Measurements from ENCODE around the gene CUEDC1. TPM values are rescaled to one million over a fixed set of nuclear protein-coding genes. Genes with fewer than 3 reads are reported as not detected.

The CUEDC1 gene
- total RNA-seq, 2 donors from 2014 or later: 33.0 to 44.9 TPM

DNA sequence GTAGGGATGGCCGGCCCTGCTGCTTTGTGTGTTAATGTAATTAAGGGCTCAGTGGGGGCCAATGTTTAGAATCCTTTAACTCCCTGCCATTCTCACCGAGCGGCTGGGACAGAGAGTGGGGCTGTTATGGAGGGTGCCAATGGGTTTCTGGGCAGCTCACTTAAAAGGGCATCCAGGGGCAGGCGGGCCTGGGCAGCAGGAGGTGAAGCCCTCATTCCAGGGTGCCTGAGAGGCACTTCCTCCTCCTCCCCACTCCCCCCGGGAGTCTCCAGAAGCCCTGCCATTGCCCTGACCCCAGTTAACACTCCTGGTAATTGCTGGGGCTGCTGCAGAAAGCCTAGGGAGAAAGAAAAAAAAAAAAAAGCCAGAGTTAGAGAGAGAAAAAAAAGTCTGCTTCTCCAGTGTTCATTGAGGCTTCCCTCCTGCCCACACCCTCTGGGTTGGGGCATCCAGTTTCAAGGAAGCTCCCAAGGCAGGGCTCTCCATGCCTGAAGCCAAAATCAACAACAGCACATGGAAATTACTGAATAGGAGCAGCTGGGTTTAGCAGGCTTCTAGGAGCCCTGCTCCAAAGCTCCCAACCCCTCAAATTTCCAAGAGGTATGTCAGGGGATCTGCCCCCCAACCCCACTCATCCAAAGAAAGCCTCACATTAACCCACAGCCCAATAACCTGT, 28.0 kb downstream of the CUEDC1 start:
- Histone ChIP-seq H3K27ac (peak overlapping the region; percentile 70 to 76), H3K4me3 (no peak overlapping the region), H3K4me1 (replicated peaks) (peaks cover 35% of the 10 kb centered on the region), H3K36me3 (no peaks in the 10 kb centered on the region), H3K9me3 (no peaks in the 10 kb centered on the region), H3K27me3 (replicated peaks; ENCODE audit: insufficient read depth) (no peaks in the 10 kb centered on the region)
- WGBS: 18% methylated on average over 5 of the region's 5 CpGs
- peak; percentile 86 for DNase-seq (ENCODE audit: low spot score)
- TF ChIP-seq POLR2A (IDR thresholded peaks at IDR 0.05) (no peak), POLR2AphosphoS5 (IDR thresholded peaks at IDR 0.05) (peak; percentile 88)
- TF ChIP-seq, protein P1, sequence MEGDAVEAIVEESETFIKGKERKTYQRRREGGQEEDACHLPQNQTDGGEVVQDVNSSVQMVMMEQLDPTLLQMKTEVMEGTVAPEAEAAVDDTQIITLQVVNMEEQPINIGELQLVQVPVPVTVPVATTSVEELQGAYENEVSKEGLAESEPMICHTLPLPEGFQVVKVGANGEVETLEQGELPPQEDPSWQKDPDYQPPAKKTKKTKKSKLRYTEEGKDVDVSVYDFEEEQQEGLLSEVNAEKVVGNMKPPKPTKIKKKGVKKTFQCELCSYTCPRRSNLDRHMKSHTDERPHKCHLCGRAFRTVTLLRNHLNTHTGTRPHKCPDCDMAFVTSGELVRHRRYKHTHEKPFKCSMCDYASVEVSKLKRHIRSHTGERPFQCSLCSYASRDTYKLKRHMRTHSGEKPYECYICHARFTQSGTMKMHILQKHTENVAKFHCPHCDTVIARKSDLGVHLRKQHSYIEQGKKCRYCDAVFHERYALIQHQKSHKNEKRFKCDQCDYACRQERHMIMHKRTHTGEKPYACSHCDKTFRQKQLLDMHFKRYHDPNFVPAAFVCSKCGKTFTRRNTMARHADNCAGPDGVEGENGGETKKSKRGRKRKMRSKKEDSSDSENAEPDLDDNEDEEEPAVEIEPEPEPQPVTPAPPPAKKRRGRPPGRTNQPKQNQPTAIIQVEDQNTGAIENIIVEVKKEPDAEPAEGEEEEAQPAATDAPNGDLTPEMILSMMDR (IDR thresholded peaks at IDR 0.05): no peak
- intact Hi-C loops (cut with DNase I): loop anchor here (5.0 kb wide), 1 partner anchor 35 kb away; no protein-coding TSS in a partner anchor

DNA sequence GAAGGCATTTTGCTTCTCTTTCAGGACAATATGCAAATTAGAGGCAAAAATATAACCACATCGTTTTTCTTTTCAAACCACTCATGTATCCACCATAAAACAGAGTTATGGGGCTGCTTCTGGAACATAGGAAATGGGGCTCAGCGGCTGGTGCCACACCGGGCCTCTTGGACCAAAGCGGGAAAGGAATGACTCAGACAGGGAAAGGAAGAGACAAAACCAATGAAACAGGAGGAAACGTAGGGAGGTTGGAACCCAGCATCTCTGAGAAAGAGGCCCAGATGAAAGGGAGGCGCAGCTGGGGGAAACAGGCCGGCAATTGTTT, 28.5 kb downstream of the CUEDC1 start:
- Histone ChIP-seq H3K9me3 (no peaks in the 10 kb centered on the region), H3K27ac (peak overlapping the region; percentile 70 to 76), H3K36me3 (no peaks in the 10 kb centered on the region), H3K27me3 (replicated peaks; ENCODE audit: insufficient read depth) (no peaks in the 10 kb centered on the region), H3K4me1 (replicated peaks) (peaks cover 37% of the 10 kb centered on the region), H3K4me3 (no peak overlapping the region)
- no peak for DNase-seq (ENCODE audit: low spot score)
- TF ChIP-seq POLR2A (IDR thresholded peaks at IDR 0.05) (no peak), POLR2AphosphoS5 (IDR thresholded peaks at IDR 0.05) (no peak)
- TF ChIP-seq, protein P1 (IDR thresholded peaks at IDR 0.05): no peak
- intact Hi-C loops (cut with DNase I): loop anchor here (5.0 kb wide), 1 partner anchor 34 kb away; no protein-coding TSS in a partner anchor
- 39% methylated on average over 7 of the region's 7 CpGs for WGBS

DNA sequence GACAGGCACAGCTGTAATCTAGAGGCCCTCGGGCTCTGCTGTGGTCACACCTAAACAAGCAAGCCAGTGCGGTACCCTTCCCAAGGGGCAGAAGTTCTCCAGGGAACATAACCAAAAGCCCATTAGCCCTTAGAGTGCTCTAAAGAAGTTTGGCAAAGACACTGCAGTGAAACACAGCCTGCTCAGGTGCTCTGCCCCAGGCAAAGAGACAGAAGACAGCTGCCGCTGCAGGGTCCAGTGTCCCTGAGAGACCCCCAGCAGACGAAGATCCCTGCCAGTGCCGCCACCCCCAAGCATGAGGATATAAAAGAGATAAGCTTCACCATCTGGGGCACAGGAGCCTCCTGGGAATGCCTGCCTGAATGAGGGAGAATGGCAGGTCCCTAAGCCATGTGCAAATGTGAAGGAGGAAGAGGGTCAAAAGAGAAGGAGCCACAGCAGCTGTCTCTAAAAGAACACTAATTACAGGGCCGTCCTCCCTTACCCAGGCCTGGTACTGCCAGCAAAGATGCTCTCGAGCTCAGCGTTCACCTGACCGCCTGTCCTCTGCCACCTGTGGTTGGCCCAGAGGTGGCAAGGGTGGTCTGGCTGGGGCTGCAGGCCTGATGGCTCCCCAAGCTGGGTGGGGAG, 29.7 kb downstream of the CUEDC1 start:
- no peak for DNase-seq (ENCODE audit: low spot score)
- intact Hi-C loops (cut with DNase I): loop anchor here (5.0 kb wide), 1 partner anchor 33 kb away; no protein-coding TSS in a partner anchor
- H3K4me1 ChIP-seq (replicated peaks): peaks cover 37% of the 10 kb centered on the region
- no peaks in the 10 kb centered on the region for H3K27me3 ChIP-seq (replicated peaks; ENCODE audit: insufficient read depth)
- no peaks in the 10 kb centered on the region for H3K9me3 ChIP-seq
- peak overlapping the region; percentile 38 to 76 for H3K27ac ChIP-seq
- H3K4me3 ChIP-seq: no peak overlapping the region
- no peak for TF ChIP-seq POLR2A (IDR thresholded peaks at IDR 0.05)
- TF ChIP-seq POLR2AphosphoS5 (IDR thresholded peaks at IDR 0.05): no peak
- TF ChIP-seq, protein P1 (IDR thresholded peaks at IDR 0.05): no peak
- H3K36me3 ChIP-seq: no peaks in the 10 kb centered on the region
- 56% methylated on average over 9 of the region's 9 CpGs for WGBS

DNA sequence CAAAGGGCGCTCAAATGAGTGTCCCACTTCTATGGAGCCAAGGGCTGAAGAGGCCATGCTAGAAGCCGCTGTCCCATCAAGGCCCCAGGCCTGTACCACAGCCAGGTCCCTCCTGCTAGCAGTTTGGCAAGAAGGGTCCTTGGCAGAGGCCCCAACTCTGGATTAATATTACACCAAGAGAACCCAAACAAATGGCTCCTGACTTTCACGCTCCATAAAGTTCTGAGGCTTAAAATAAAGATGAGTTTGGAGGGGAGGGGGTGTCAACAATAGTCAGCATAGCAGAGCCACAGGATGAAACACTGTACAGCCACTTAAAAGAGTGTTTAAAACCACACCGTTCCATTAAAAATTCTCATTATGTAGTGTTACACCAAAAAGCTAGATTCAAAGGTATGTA, 30.5 kb downstream of the CUEDC1 start:
- H3K27me3 ChIP-seq (replicated peaks; ENCODE audit: insufficient read depth): no peaks in the 10 kb centered on the region
- no peaks in the 10 kb centered on the region for H3K9me3 ChIP-seq
- DNase-seq (ENCODE audit: low spot score): no peak
- TF ChIP-seq POLR2AphosphoS5 (IDR thresholded peaks at IDR 0.05): no peak
- no peak for TF ChIP-seq POLR2A (IDR thresholded peaks at IDR 0.05)
- TF ChIP-seq, protein P1 (IDR thresholded peaks at IDR 0.05): no peak
- 28% methylated on average over 4 of the region's 4 CpGs for WGBS
- H3K36me3 ChIP-seq: no peaks in the 10 kb centered on the region
- intact Hi-C loops (cut with DNase I): loop anchor here (5.0 kb wide), 1 partner anchor 32 kb away; no protein-coding TSS in a partner anchor
- peaks cover 37% of the 10 kb centered on the region for H3K4me1 ChIP-seq (replicated peaks)
- peak overlapping the region; percentile 38 to 76 for H3K27ac ChIP-seq
- no peak overlapping the region for H3K4me3 ChIP-seq

All from prostate gland (tissue), 2 donors.